Vagina (tissue), 2 donors: ENCODE data around the gene CD200R1L. TPM values are rescaled to one million over a fixed set of nuclear protein-coding genes. Genes with fewer than 3 reads are reported as not detected.

Experiments used
- DNase-seq, 2 donors: peaks; one replicate each; pipeline ENCODE4 v3.0.0-alpha.2; 2017; ENCODE audit errors: extremely low spot score in 2 of 2
- H3K27ac ChIP-seq: fragments of 200-600 bp; sonication (generic); one replicate; pipeline ENCODE4 v1.5.1; 2019
- H3K27me3 ChIP-seq: fragments of 200-600 bp; sonication (generic); one replicate; pipeline ENCODE4 v1.5.1; 2019
- H3K36me3 ChIP-seq, 2 donors: fragments of 200-600 bp; sonication (generic); one replicate each; pipeline ENCODE4 v1.5.1; 2017 to 2019
- H3K4me1 ChIP-seq: fragments of 200-600 bp; sonication (generic); one replicate; pipeline ENCODE4 v1.5.1; 2019
- H3K4me3 ChIP-seq, 2 donors: fragments of 200-600 bp; sonication (generic); 1 replicate in 1 of 2; 2 replicates in 1 of 2; pipeline ENCODE4 v1.5.1; 2016 to 2019
- H3K9me3 ChIP-seq: fragments of 200-600 bp; sonication (generic); one replicate; pipeline ENCODE4 v1.5.1; 2019
- POLR2A ChIP-seq, 2 donors: fragments of 450-650 bp; IDR thresholded peaks; one replicate each; pipeline ENCODE4 v1.6.1; 2017; ENCODE audit warnings: antibody characterized with exemption in 2 of 2, mild to moderate bottlenecking in 2 of 2, moderate library complexity in 2 of 2
- POLR2AphosphoS5 ChIP-seq, 2 donors: sonication (generic); formaldehyde crosslinking; IDR thresholded peaks; one replicate each; pipeline ENCODE4 v1.9.0; 2017; ENCODE audit warnings: antibody characterized with exemption in 2 of 2, mild to moderate bottlenecking in 2 of 2, low read depth in 1 of 2; ENCODE audit not compliant: insufficient read depth in 1 of 2
- intact Hi-C: fragments of 100-400 bp; cut with DNase I; formaldehyde crosslinking; loops from one replicate; pipeline ENCODE4 v1.15.1; 2023
- total RNA-seq: library from RNA; depleted of rRNA; stranded (reverse); fragments of >200 nt; gene quantifications from one replicate; pipeline ENCODE4 v1.2.3, GENCODE V29; 2016
- TF ChIP-seq, protein P1 (sequence below), 3 experiments: fragments of 450-650 bp in 2 of 3; fragments of 200-600 bp in 1 of 3; sonication (generic) in 1 of 3; IDR thresholded peaks; one replicate each; pipeline ENCODE4 v1.5.1; 2017 to 2019; ENCODE audit warnings: antibody characterized with exemption in 3 of 3, mild to moderate bottlenecking in 2 of 3, moderate library complexity in 2 of 3

Gene CD200R1L
- total RNA-seq, 1 donor from 2014 or later = not detected

DNA sequence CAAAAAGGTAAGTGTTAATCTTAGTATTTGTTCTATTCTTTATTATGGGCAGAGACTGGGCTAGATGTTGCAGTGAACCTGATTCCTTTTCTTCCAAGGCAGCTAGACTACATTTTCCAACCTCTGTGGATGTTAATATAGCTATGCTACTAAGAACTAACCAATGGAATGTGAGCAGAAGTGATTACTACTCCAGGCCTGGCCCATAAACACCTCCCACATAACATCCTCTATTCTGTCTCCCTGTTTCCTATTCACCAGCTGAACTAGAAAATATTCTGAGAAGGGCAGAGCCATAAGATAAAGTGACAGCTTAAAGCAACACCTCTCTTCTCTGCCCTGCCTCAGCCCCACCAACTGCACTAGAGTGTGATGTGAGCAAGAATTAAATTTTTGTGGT lies 29.4 kb downstream of the CD200R1L start:
- intact Hi-C loops = loop anchor here (10.0 kb wide), 1 partner anchor 82 kb away; no protein-coding TSS in a partner anchor
- DNase-seq = no peak
- peaks cover 20% of the 10 kb centered on the region for H3K4me1 ChIP-seq
- H3K9me3 ChIP-seq = no peaks in the 10 kb centered on the region
- no peak overlapping the region for H3K27ac ChIP-seq
- TF ChIP-seq POLR2AphosphoS5 (IDR thresholded peaks at IDR 0.05; ENCODE audit: insufficient read depth in 1 of 2, low read depth in 1 of 2) = no peak
- TF ChIP-seq, protein P1, sequence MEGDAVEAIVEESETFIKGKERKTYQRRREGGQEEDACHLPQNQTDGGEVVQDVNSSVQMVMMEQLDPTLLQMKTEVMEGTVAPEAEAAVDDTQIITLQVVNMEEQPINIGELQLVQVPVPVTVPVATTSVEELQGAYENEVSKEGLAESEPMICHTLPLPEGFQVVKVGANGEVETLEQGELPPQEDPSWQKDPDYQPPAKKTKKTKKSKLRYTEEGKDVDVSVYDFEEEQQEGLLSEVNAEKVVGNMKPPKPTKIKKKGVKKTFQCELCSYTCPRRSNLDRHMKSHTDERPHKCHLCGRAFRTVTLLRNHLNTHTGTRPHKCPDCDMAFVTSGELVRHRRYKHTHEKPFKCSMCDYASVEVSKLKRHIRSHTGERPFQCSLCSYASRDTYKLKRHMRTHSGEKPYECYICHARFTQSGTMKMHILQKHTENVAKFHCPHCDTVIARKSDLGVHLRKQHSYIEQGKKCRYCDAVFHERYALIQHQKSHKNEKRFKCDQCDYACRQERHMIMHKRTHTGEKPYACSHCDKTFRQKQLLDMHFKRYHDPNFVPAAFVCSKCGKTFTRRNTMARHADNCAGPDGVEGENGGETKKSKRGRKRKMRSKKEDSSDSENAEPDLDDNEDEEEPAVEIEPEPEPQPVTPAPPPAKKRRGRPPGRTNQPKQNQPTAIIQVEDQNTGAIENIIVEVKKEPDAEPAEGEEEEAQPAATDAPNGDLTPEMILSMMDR (IDR thresholded peaks at IDR 0.05) = no peak
- TF ChIP-seq POLR2A (IDR thresholded peaks at IDR 0.05) = no peak
- H3K4me3 ChIP-seq = no peak overlapping the region
- no peaks in the 10 kb centered on the region for H3K27me3 ChIP-seq
- H3K36me3 ChIP-seq = no peaks in the 10 kb centered on the region

DNA sequence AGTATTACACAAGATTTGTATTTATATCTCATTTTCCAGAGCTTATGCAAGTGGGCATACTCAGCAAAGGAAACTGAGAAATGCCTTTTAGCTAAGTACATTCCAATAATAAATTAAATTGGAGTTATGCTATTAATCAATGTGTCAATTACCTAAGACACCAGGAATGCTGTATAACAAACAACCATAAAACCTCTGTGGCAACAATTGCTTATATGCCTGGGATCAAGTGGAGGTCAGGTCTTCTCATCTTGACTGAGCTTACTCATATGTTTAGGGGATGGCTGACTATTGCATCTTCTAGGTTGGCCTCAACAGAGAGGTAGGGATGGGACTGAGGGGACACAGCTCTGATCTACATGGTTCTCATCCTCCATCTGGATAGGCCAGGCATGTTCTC lies 30.7 kb downstream of the CD200R1L start:
- peaks cover 29% of the 10 kb centered on the region for H3K4me1 ChIP-seq
- H3K27ac ChIP-seq = no peak overlapping the region
- no peak for TF ChIP-seq POLR2A (IDR thresholded peaks at IDR 0.05)
- TF ChIP-seq, protein P1 (IDR thresholded peaks at IDR 0.05) = no peak
- no peak for TF ChIP-seq POLR2AphosphoS5 (IDR thresholded peaks at IDR 0.05; ENCODE audit: insufficient read depth in 1 of 2, low read depth in 1 of 2)
- H3K4me3 ChIP-seq = no peak overlapping the region
- no peaks in the 10 kb centered on the region for H3K9me3 ChIP-seq
- no peaks in the 10 kb centered on the region for H3K27me3 ChIP-seq
- H3K36me3 ChIP-seq = no peaks in the 10 kb centered on the region
- no peak for DNase-seq
- intact Hi-C loops = loop anchor here (10.0 kb wide), 1 partner anchor 81 kb away; no protein-coding TSS in a partner anchor

DNA sequence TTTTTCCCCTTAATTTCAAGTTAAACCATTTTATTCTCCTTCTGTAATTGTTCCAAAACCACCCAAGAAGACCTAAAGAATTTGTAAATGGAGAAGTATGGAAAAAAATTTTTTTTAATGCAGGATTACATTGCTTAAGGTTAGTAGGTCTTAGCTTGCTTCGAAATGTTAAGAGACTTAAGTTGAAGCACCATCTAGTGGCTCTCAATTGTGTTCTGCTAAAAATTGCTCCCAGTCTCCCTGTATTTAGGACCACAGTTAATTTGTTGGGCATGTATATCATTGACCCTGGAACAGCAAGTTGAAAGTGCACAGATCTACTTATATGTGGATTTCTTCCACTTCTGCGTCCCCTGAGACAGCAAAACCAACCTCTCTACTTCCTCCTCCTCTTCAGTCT lies 32.4 kb downstream of the CD200R1L start:
- no peak for DNase-seq
- no peak for TF ChIP-seq POLR2AphosphoS5 (IDR thresholded peaks at IDR 0.05; ENCODE audit: insufficient read depth in 1 of 2, low read depth in 1 of 2)
- TF ChIP-seq, protein P1 (IDR thresholded peaks at IDR 0.05) = peak in 2 of 3 experiments; percentile 64 to 70
- Histone ChIP-seq H3K27ac (peak overlapping the region; percentile 70), H3K36me3 (no peaks in the 10 kb centered on the region), H3K4me3 (no peak overlapping the region), H3K27me3 (no peaks in the 10 kb centered on the region), H3K4me1 (peaks cover 43% of the 10 kb centered on the region), H3K9me3 (no peaks in the 10 kb centered on the region)
- intact Hi-C loops = loop anchor here (5.0 to 10.0 kb wide), 2 partner anchors 79 to 172 kb away; partner anchors contain the start of gene CCDC80

DNA sequence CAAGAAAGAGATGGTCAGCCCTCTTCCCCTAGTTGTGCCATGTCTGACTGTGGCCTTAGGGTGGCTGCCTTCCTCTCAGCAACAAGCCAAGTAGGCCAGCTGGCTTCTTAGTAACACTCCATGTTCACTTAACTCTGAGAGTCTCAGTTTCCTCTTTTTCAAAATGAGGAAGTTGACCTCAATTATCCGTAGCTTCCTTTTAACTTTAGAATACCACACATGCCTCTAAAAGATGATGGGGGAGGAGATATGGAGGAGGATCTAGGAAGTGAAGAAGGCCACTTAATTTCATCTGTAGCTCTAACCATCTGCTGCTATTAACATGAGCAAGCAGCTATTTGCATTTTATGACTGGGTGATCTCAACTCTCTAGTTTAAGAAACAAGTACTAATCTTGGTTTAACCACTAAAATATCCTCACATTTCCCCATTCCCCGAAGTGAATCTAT lies 32.9 kb downstream of the CD200R1L start:
- intact Hi-C loops = loop anchor here (5.0 to 10.0 kb wide), 2 partner anchors 79 to 171 kb away; partner anchors contain the start of gene CCDC80
- Histone ChIP-seq H3K4me3 (no peak overlapping the region), H3K27ac (peak overlapping the region; percentile 70), H3K9me3 (no peaks in the 10 kb centered on the region), H3K36me3 (no peaks in the 10 kb centered on the region), H3K4me1 (peaks cover 48% of the 10 kb centered on the region), H3K27me3 (no peaks in the 10 kb centered on the region)
- DNase-seq = no peak
- TF ChIP-seq POLR2AphosphoS5 (IDR thresholded peaks at IDR 0.05; ENCODE audit: insufficient read depth in 1 of 2, low read depth in 1 of 2) = no peak
- TF ChIP-seq POLR2A (IDR thresholded peaks at IDR 0.05) = no peak

DNA sequence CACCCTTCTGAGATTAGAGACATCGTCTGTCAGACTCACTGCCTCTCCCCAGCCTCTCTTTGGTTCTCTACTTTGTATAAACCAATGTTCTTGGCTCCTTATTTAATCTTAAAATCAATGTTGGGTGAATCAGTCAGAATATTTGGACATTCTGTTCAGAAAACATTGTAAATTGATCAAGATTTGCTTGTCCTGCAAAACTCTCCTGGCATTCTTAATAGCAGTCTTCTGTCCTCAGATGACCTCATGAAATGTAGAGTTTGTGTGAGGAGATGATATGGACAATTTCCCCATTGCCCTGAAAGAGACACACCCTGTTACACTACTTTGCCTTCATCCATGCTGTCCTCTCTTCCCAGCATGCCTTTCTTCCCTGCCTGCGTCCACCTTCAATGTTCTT lies 33.6 kb downstream of the CD200R1L start:
- DNase-seq = no peak
- Histone ChIP-seq H3K9me3 (no peaks in the 10 kb centered on the region), H3K4me3 (no peak overlapping the region), H3K4me1 (peaks cover 52% of the 10 kb centered on the region), H3K27ac (peak overlapping the region; percentile 70), H3K36me3 (no peaks in the 10 kb centered on the region), H3K27me3 (no peaks in the 10 kb centered on the region)
- intact Hi-C loops = loop anchor here (5.0 to 10.0 kb wide), 2 partner anchors 78 to 171 kb away; partner anchors contain the start of gene CCDC80
- TF ChIP-seq POLR2A (IDR thresholded peaks at IDR 0.05) = no peak
- TF ChIP-seq POLR2AphosphoS5 (IDR thresholded peaks at IDR 0.05; ENCODE audit: insufficient read depth in 1 of 2, low read depth in 1 of 2) = no peak
